ENCODE data around the gene CCDC34. TPM values are rescaled to one million over a fixed set of nuclear protein-coding genes. Genes with fewer than 3 reads are reported as not detected.

The CCDC34 gene
- total RNA-seq, 1 donor from 2014 or later = 3.5 TPM

DNA sequence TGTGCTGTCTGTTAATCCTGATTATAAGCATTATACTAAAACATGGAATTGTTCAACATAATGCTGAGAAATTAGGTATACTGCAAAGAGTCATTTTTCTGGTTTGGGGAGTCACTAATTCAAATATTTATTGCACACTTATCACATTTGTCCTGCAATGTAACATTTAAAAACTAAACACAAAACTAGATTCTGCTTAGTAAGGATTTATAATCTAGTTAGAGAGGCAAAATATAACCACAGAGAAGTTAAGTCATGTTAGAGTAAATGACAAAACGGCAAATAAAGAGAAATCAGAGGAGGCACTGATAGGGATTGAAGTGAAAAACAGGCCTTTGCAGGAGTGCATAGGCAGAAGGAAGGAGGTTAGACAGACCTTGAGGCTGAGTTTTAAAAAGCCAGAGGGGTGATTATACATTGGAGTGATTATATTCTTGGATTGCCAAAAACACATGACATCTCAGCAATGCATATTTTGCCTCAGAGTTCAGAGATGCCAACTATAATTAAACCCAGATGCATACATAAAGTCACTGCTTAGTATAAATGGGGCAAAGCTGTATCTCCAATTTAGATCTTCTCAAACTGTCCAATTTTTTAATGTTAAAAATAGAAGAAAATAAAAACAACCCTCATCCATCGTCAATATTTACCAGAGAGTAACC lies 49.7 kb downstream of the CCDC34 start:
- Mint-ChIP-seq H3K36me3 (ENCODE audit: unreplicated experiment) (no peaks in the 10 kb centered on the region), H3K9me3 (ENCODE audit: unreplicated experiment) (no peaks in the 10 kb centered on the region), H3K4me1 (ENCODE audit: low read depth, unreplicated experiment) (no peaks in the 10 kb centered on the region), H3K27me3 (ENCODE audit: unreplicated experiment) (no peaks in the 10 kb centered on the region), H3K27ac (ENCODE audit: unreplicated experiment) (no peak overlapping the region), H3K4me3 (ENCODE audit: unreplicated experiment) (no peak overlapping the region)
- TF ChIP-seq, protein P1, sequence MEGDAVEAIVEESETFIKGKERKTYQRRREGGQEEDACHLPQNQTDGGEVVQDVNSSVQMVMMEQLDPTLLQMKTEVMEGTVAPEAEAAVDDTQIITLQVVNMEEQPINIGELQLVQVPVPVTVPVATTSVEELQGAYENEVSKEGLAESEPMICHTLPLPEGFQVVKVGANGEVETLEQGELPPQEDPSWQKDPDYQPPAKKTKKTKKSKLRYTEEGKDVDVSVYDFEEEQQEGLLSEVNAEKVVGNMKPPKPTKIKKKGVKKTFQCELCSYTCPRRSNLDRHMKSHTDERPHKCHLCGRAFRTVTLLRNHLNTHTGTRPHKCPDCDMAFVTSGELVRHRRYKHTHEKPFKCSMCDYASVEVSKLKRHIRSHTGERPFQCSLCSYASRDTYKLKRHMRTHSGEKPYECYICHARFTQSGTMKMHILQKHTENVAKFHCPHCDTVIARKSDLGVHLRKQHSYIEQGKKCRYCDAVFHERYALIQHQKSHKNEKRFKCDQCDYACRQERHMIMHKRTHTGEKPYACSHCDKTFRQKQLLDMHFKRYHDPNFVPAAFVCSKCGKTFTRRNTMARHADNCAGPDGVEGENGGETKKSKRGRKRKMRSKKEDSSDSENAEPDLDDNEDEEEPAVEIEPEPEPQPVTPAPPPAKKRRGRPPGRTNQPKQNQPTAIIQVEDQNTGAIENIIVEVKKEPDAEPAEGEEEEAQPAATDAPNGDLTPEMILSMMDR (IDR thresholded peaks at IDR 0.05; ENCODE audit: partially characterized antibody, unreplicated experiment) = no peak
- DNase-seq = no peak

DNA sequence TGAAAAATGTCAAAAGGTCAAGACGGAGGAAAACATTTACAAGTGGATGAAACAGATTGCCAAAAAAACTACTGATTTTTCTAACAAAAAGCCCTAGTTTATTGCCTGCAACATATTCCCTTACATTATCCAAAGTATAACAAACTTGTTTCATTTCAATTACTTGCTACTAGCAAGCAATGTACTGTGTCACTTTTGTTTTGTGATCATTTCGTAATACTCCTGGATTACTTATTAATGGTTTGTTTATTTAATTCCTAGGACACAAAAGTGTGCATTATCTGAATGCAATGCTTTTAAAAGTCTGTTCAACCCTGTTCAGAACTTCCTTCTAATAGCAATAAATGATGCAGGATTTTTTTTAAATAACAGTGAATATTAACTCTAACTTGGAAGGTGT lies 50.9 kb downstream of the CCDC34 start:
- Mint-ChIP-seq H3K9me3 (ENCODE audit: unreplicated experiment) (no peaks in the 10 kb centered on the region), H3K4me3 (ENCODE audit: unreplicated experiment) (no peak overlapping the region), H3K27me3 (ENCODE audit: unreplicated experiment) (no peaks in the 10 kb centered on the region), H3K4me1 (ENCODE audit: low read depth, unreplicated experiment) (no peaks in the 10 kb centered on the region), H3K27ac (ENCODE audit: unreplicated experiment) (no peak overlapping the region), H3K36me3 (ENCODE audit: unreplicated experiment) (no peaks in the 10 kb centered on the region)
- no peak for DNase-seq
- TF ChIP-seq, protein P1 (IDR thresholded peaks at IDR 0.05; ENCODE audit: partially characterized antibody, unreplicated experiment) = no peak

DNA sequence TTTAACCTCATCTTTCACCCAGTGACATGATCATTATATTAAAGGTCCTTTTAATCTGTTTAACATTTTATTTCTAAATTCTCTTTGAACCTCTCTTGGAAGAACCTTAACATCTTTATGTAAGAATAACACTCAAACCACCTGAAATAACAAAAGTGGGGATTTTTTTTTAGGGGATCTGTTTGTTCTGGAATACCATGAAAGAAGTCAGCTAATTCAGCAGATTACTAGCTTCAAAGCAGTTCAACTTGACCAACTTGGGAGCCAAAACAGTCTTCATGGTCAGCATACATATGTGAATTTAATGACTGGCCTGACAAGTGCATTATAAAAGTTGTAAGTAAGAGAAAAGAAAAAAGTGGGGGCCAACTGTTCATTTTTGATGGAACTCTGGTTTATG lies 52.3 kb downstream of the CCDC34 start:
- Mint-ChIP-seq H3K9me3 (ENCODE audit: unreplicated experiment) (no peaks in the 10 kb centered on the region), H3K27ac (ENCODE audit: unreplicated experiment) (no peak overlapping the region), H3K4me3 (ENCODE audit: unreplicated experiment) (no peak overlapping the region), H3K36me3 (ENCODE audit: unreplicated experiment) (peaks cover 6% of the 10 kb centered on the region), H3K4me1 (ENCODE audit: low read depth, unreplicated experiment) (no peaks in the 10 kb centered on the region), H3K27me3 (ENCODE audit: unreplicated experiment) (no peaks in the 10 kb centered on the region)
- TF ChIP-seq, protein P1 (IDR thresholded peaks at IDR 0.05; ENCODE audit: partially characterized antibody, unreplicated experiment) = no peak
- DNase-seq = no peak

DNA sequence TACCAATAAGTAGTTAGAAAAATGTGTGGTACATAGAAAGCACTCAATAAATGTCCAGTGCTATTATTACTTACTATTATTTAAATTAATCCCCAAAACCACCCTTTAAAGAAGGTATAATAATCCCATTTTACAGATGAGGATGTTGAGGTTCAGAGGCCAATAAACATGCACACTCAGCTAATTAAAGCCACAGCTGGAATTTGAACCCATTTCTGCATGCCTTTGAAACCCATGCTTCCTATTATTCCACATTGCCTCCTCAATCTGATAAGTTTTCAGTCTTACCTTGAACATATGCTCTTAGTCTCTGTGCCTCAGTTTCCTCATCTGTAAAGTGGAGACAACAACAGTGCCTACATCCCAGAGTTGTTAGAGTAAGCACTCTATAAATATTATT lies 52.8 kb downstream of the CCDC34 start:
- Mint-ChIP-seq H3K36me3 (ENCODE audit: unreplicated experiment) (peaks cover 9% of the 10 kb centered on the region), H3K27me3 (ENCODE audit: unreplicated experiment) (no peaks in the 10 kb centered on the region), H3K4me1 (ENCODE audit: low read depth, unreplicated experiment) (no peaks in the 10 kb centered on the region), H3K27ac (ENCODE audit: unreplicated experiment) (no peak overlapping the region), H3K4me3 (ENCODE audit: unreplicated experiment) (no peak overlapping the region), H3K9me3 (ENCODE audit: unreplicated experiment) (no peaks in the 10 kb centered on the region)
- TF ChIP-seq, protein P1 (IDR thresholded peaks at IDR 0.05; ENCODE audit: partially characterized antibody, unreplicated experiment) = no peak
- DNase-seq = no peak

DNA sequence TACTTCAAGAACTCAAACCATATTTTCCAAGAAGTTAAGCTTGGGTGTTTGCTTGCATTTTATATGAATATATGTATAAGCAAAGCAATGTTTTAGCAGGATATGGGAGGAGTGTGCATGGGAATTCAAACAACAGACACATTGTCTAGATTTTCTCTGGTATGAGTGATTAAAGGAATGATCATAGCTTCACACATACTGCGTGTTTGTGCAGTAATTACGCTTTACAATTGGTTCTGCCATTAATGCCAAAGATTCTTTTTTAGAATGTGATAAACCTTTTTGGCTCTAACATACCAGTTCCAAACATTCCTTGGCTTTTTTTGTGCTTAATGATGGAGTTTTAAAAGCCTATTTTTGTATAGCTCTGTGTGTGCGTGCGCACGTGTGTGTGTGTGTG lies 54.0 kb downstream of the CCDC34 start:
- no peaks in the 10 kb centered on the region for H3K4me1 Mint-ChIP-seq (ENCODE audit: low read depth, unreplicated experiment)
- DNase-seq = no peak
- peaks cover 13% of the 10 kb centered on the region for H3K36me3 Mint-ChIP-seq (ENCODE audit: unreplicated experiment)
- TF ChIP-seq, protein P1 (IDR thresholded peaks at IDR 0.05; ENCODE audit: partially characterized antibody, unreplicated experiment) = no peak
- no peaks in the 10 kb centered on the region for H3K9me3 Mint-ChIP-seq (ENCODE audit: unreplicated experiment)
- H3K27me3 Mint-ChIP-seq (ENCODE audit: unreplicated experiment) = no peaks in the 10 kb centered on the region
- no peak overlapping the region for H3K4me3 Mint-ChIP-seq (ENCODE audit: unreplicated experiment)
- H3K27ac Mint-ChIP-seq (ENCODE audit: unreplicated experiment) = no peak overlapping the region
